SK-N-SH (cell line): Measurements from ENCODE around the gene CCDC183. TPM values are rescaled to one million over a fixed set of nuclear protein-coding genes. Genes with fewer than 3 reads are reported as not detected.

ENCODE experiments used
- CTCF ChIA-PET: fragments of 300-600, 350-600 bp; formaldehyde crosslinking; extraction: SDS; loops from one replicate; lab custom pipeline; 2021; lab: Yijun Ruan, JAX
- POLR2A ChIA-PET: fragments of 350-600 bp; sonication (Branson Sonifier 250); formaldehyde crosslinking; extraction: SDS; loops from one replicate; lab custom pipeline; 2020; ENCODE audit warnings: antibody characterized with exemption, inconsistent platforms; lab: Yijun Ruan, JAX
- DNase-seq: peaks from one replicate; pipeline ENCODE4 v3.0.0; 2012
- H2AFZ ChIP-seq: fragments of 200-600 bp; sonication (generic); 2 replicates; pipeline ENCODE4 v1.8.1; 2016; ENCODE audit warnings: antibody characterized with exemption, mild to moderate bottlenecking, low read depth
- H3F3A ChIP-seq: fragments of 200-600 bp; sonication (generic); replicated peaks from 2 replicates; pipeline ENCODE3; 2016; ENCODE audit warnings: antibody characterized with exemption, mild to moderate bottlenecking; ENCODE audit not compliant: insufficient read depth
- H3K27ac ChIP-seq, 2 experiments: fragments of 200-500 bp in 1 of 2; fragments of 200-600 bp in 1 of 2; sonication (Bioruptor generic) in 1 of 2; sonication (generic), shearing (Covaris generic) in 1 of 2; 2 replicates each; pipeline versions ENCODE4 v1.5.1 to v1.6.1; 2014 to 2016; ENCODE audit warnings: low read depth in 2 of 2, inconsistent platforms in 1 of 2, low read length in 1 of 2, mild to moderate bottlenecking in 1 of 2, mixed read lengths in 1 of 2
- H3K27me3 ChIP-seq: fragments of 200-600 bp; sonication (generic), shearing (Covaris generic); 2 replicates; pipeline ENCODE4 v1.6.1; 2016; ENCODE audit warnings: mixed run types; ENCODE audit not compliant: insufficient read depth
- H3K36me3 ChIP-seq, 2 experiments: fragments of 200-500 bp in 1 of 2; fragments of 200-600 bp in 1 of 2; sonication (Bioruptor generic) in 1 of 2; sonication (generic) in 1 of 2; replicated peaks in 1 of 2; 2 replicates each; pipeline versions ENCODE3 to v1.5.1; 2014 to 2016; ENCODE audit warnings: low read length in 1 of 2, mild to moderate bottlenecking in 1 of 2; ENCODE audit not compliant: insufficient read depth in 2 of 2, control insufficient read depth in 1 of 2
- H3K4me1 ChIP-seq, 2 experiments: fragments of 200-500 bp in 1 of 2; fragments of 200-600 bp in 1 of 2; sonication (Bioruptor generic) in 1 of 2; sonication (generic), shearing (Covaris generic) in 1 of 2; 2 replicates each; pipeline versions ENCODE4 v1.5.1 to v1.6.1; 2014 to 2016; ENCODE audit warnings: low read depth in 1 of 2, low read length in 1 of 2, mixed run types in 1 of 2; ENCODE audit not compliant: insufficient read depth in 2 of 2, control insufficient read depth in 1 of 2
- H3K4me2 ChIP-seq: fragments of 200-600 bp; sonication (generic), shearing (Covaris generic); 2 replicates; pipeline ENCODE4 v1.6.1; 2017; ENCODE audit warnings: mixed run types
- H3K4me3 ChIP-seq, 2 experiments: fragments of 200-500 bp in 1 of 2; fragments of 200-600 bp in 1 of 2; sonication (Bioruptor generic) in 1 of 2; sonication (generic), shearing (Covaris generic) in 1 of 2; 2 replicates each; pipeline versions ENCODE4 v1.5.1 to v1.8.1; 2014 to 2016; ENCODE audit warnings: low read depth in 2 of 2, inconsistent platforms in 1 of 2, low read length in 1 of 2, mild to moderate bottlenecking in 1 of 2, mixed read lengths in 1 of 2, moderate library complexity in 1 of 2
- H3K79me2 ChIP-seq: fragments of 200-600 bp; sonication (generic); 2 replicates; pipeline ENCODE4 v1.8.1; 2017; ENCODE audit warnings: mild to moderate bottlenecking; ENCODE audit not compliant: insufficient read depth
- H3K9ac ChIP-seq: fragments of 200-600 bp; sonication (generic); 2 replicates; pipeline ENCODE4 v1.6.1; 2017; ENCODE audit warnings: mixed run types
- H3K9me2 ChIP-seq: fragments of 200-600 bp; sonication (generic); 2 replicates; pipeline ENCODE4 v1.6.1; 2017; ENCODE audit warnings: mixed run types
- H3K9me3 ChIP-seq: fragments of 200-600 bp; sonication (generic); 2 replicates; pipeline ENCODE4 v1.6.1; 2017; ENCODE audit warnings: mixed run types, mild to moderate bottlenecking, moderate library complexity
- H4K20me1 ChIP-seq: fragments of 200-600 bp; sonication (generic); 2 replicates; pipeline ENCODE4 v1.6.1; 2017; ENCODE audit warnings: mild to moderate bottlenecking, mixed run types; ENCODE audit not compliant: insufficient read depth
- CHD2 ChIP-seq: fragments of 150-350 bp; IDR thresholded peaks from 2 replicates; pipeline ENCODE4 v1.6.1; 2018; ENCODE audit warnings: low read length; ENCODE audit not compliant: partially characterized antibody
- ELF1 ChIP-seq: IDR thresholded peaks from 2 replicates; pipeline ENCODE4 v1.4.0; 2012
- EP300 ChIP-seq, 2 experiments: IDR thresholded peaks; 2 replicates each; pipeline versions ENCODE4 v1.4.0 to v1.6.1; 2012; ENCODE audit warnings: borderline replicate concordance in 1 of 2, low read depth in 1 of 2, low read length in 1 of 2
- FOSL2 ChIP-seq: IDR thresholded peaks from 2 replicates; pipeline ENCODE4 v1.4.0; 2012; ENCODE audit warnings: low read depth, mild to moderate bottlenecking, moderate library complexity, borderline replicate concordance
- FOXJ3 ChIP-seq: sonication (generic); formaldehyde crosslinking; IDR thresholded peaks from 2 replicates; pipeline ENCODE4 v1.5.1; 2020; ENCODE audit warnings: mild to moderate bottlenecking, missing genetic modification reagents
- GATA2 ChIP-seq: sonication (generic); formaldehyde crosslinking; IDR thresholded peaks from 2 replicates; pipeline ENCODE4 v1.5.0; 2020; ENCODE audit warnings: mild to moderate bottlenecking, missing genetic modification reagents
- JUND ChIP-seq: IDR thresholded peaks from 2 replicates; pipeline ENCODE4 v1.4.0; 2012
- MAX ChIP-seq: IDR thresholded peaks from 2 replicates; pipeline ENCODE4 v1.4.0; 2012; ENCODE audit warnings: low read depth
- NRF1 ChIP-seq: IDR thresholded peaks from 2 replicates; pipeline ENCODE4 v1.6.1; 2012; ENCODE audit warnings: low read depth, mild to moderate bottlenecking, low read length
- RAD21 ChIP-seq: IDR thresholded peaks from 2 replicates; pipeline ENCODE4 v1.6.1; 2012; ENCODE audit warnings: mild to moderate bottlenecking, low read length
- RCOR1 ChIP-seq: fragments of 150-350 bp; IDR thresholded peaks from 2 replicates; pipeline ENCODE4 v1.6.1; 2017; ENCODE audit warnings: antibody characterized with exemption, low read length
- REST ChIP-seq: IDR thresholded peaks from 2 replicates; pipeline ENCODE4 v1.6.1; 2012; ENCODE audit warnings: mild to moderate bottlenecking, low read depth, low read length, moderate library complexity
- RFX5 ChIP-seq: IDR thresholded peaks from 2 replicates; pipeline ENCODE4 v1.6.1; 2012; ENCODE audit warnings: mild to moderate bottlenecking, improper control_type of control experiment, low read length
- RXRA ChIP-seq: IDR thresholded peaks from 2 replicates; pipeline ENCODE4 v1.4.0; 2012; ENCODE audit warnings: low read depth, mild to moderate bottlenecking, borderline replicate concordance
- SIN3A ChIP-seq: IDR thresholded peaks from 2 replicates; pipeline ENCODE4 v1.6.1; 2012; ENCODE audit warnings: low read depth, mild to moderate bottlenecking, low read length, moderate library complexity, borderline replicate concordance
- SMC3 ChIP-seq: IDR thresholded peaks from 2 replicates; pipeline ENCODE4 v1.6.1; 2012; ENCODE audit warnings: low read depth, low read length, improper control_type of control experiment
- TAF1 ChIP-seq: IDR thresholded peaks from 2 replicates; pipeline ENCODE4 v1.6.1; 2012; ENCODE audit warnings: low read depth, mild to moderate bottlenecking, low read length, moderate library complexity, borderline replicate concordance
- TEAD4 ChIP-seq: IDR thresholded peaks from 2 replicates; pipeline ENCODE4 v1.4.0; 2012; ENCODE audit warnings: mild to moderate bottlenecking, borderline replicate concordance; ENCODE audit not compliant: insufficient read depth
- YY1 ChIP-seq: IDR thresholded peaks from 2 replicates; pipeline ENCODE4 v1.4.0; 2012; ENCODE audit warnings: low read depth, mild to moderate bottlenecking
- WGBS: methylation state at CpG from one replicate; pipeline ENCODE4 v1.1.6; 2017; ENCODE audit warnings: low lambda C conversion rate; 5-methylcytosine and 5-hydroxymethylcytosine counted together
- polyA plus RNA-seq, 3 experiments: library from polyadenylated mRNA; depleted of rRNA; stranded (reverse); fragments of >200 nt; gene quantifications; 2 replicates each; pipeline ENCODE4 v1.2.3, GENCODE V29; 2012
- TF ChIP-seq, protein P1 (sequence below): IDR thresholded peaks from 2 replicates; pipeline ENCODE4; 2012
- TF ChIP-seq, protein P2 (sequence below): IDR thresholded peaks from 2 replicates; pipeline ENCODE4 v1.4.0; 2012; ENCODE audit warnings: low read depth, borderline replicate concordance

CCDC183 gene
- polyA plus RNA-seq, 1 of the 3 experiments (the other 2 are of a cell fraction) = 5.3 TPM

- H3K4me2 ChIP-seq = no peak overlapping the region
- CTCF ChIA-PET = interaction anchor here (0.6 to 3.2 kb wide), 5 partner anchors 9 to 205 kb away, joined by 3 to 17 read pairs (median 3); partner anchors contain the start of gene AJM1
- H4K20me1 ChIP-seq = peaks cover 16% of the 10 kb centered on the region; the same call in 1 of the 2 replicates
Observed at GRCh38 chr9:136824496-136825225, 28.5 kb downstream of the CCDC183 start.

GRCh38 chr9:136825295-136826187, 29.4 kb downstream of the CCDC183 start:
- H3K4me1 ChIP-seq = no peaks in the 10 kb centered on the region
- 94% methylated on average over 39 of the region's 44 CpGs for WGBS
- no peak for TF ChIP-seq RAD21
- no peak for TF ChIP-seq REST
- TF ChIP-seq CHD2 = no peak
- no peak for TF ChIP-seq RXRA
- TF ChIP-seq, protein P1, sequence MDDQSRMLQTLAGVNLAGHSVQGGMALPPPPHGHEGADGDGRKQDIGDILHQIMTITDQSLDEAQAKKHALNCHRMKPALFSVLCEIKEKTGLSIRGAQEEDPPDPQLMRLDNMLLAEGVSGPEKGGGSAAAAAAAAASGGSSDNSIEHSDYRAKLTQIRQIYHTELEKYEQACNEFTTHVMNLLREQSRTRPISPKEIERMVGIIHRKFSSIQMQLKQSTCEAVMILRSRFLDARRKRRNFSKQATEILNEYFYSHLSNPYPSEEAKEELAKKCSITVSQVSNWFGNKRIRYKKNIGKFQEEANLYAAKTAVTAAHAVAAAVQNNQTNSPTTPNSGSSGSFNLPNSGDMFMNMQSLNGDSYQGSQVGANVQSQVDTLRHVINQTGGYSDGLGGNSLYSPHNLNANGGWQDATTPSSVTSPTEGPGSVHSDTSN = no peak
- no peak for TF ChIP-seq SMC3
- no peak for TF ChIP-seq SIN3A
- TF ChIP-seq FOSL2 = no peak
- TF ChIP-seq RCOR1 = no peak
- TF ChIP-seq TAF1 = no peak
- no peak for TF ChIP-seq RFX5
- TF ChIP-seq FOXJ3 (CRISPR knock-in tag) = no peak
- no peak for TF ChIP-seq MAX
- no peak for TF ChIP-seq NRF1
- no peak for TF ChIP-seq YY1
- no peak for TF ChIP-seq TEAD4
- no peak for DNase-seq
- no peaks in the 10 kb centered on the region for H3F3A ChIP-seq
- ChIA-PET CTCF (interaction anchor here (0.9 to 3.2 kb wide), 4 partner anchors 10 to 163 kb away, joined by 3 to 17 read pairs (median 4); partner anchors contain the start of gene AJM1), POLR2A (no interaction called here)
- no peak overlapping the region for H2AFZ ChIP-seq
- no peaks in the 10 kb centered on the region for H3K27me3 ChIP-seq
- no peak overlapping the region for H3K4me2 ChIP-seq
- H3K36me3 ChIP-seq = peaks cover 7 to 63% of the 10 kb centered on the region in 2 experiments
- H3K4me3 ChIP-seq = no peak overlapping the region
- no peak overlapping the region for H3K27ac ChIP-seq
- no peaks in the 10 kb centered on the region for H3K9me3 ChIP-seq
- peaks cover 12% of the 10 kb centered on the region; the same call in 1 of the 2 replicates for H4K20me1 ChIP-seq
- H3K9ac ChIP-seq = no peak overlapping the region
- peaks cover 7% of the 10 kb centered on the region; the same call in 1 of the 2 replicates for H3K79me2 ChIP-seq
- no peaks in the 10 kb centered on the region for H3K9me2 ChIP-seq

More at GRCh38 chr9:136824496-136825225, 28.5 kb downstream of the CCDC183 start:
- DNase-seq = no peak
- Histone ChIP-seq H3K36me3 (peaks cover 7 to 55% of the 10 kb centered on the region in 2 experiments), H3K4me3 (no peak overlapping the region), H3K79me2 (peaks cover 16% of the 10 kb centered on the region; the same call in 1 of the 2 replicates), H3F3A (no peaks in the 10 kb centered on the region), H3K9me2 (no peaks in the 10 kb centered on the region), H2AFZ (no peak overlapping the region), H3K4me1 (no peaks in the 10 kb centered on the region), H3K9ac (no peak overlapping the region), H3K9me3 (no peaks in the 10 kb centered on the region), H3K27me3 (no peaks in the 10 kb centered on the region), H3K27ac (no peak overlapping the region)
- TF ChIP-seq EP300 (IDR thresholded peaks at IDR 0.05; ENCODE audit: borderline replicate concordance in 1 of 2, low read depth in 1 of 2, low read length in 1 of 2) (no peak), GATA2 (CRISPR knock-in tag) (no peak), TAF1 (no peak), ELF1 (no peak), JUND (no peak)
- TF ChIP-seq, protein P2, sequence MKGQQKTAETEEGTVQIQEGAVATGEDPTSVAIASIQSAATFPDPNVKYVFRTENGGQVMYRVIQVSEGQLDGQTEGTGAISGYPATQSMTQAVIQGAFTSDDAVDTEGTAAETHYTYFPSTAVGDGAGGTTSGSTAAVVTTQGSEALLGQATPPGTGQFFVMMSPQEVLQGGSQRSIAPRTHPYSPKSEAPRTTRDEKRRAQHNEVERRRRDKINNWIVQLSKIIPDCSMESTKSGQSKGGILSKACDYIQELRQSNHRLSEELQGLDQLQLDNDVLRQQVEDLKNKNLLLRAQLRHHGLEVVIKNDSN = no peak
- WGBS = 87% methylated on average over 7 of the region's 21 CpGs
- POLR2A ChIA-PET = no interaction called here
